Muscle layer of colon (tissue), 2 donors: ENCODE measurements around the gene BOLA2B.
A peak's percentile ranks its signal among the peaks of the same experiment; 100 is the strongest.
"Not testable (repeated sequence)": the region's sequence is repeated elsewhere in the genome, so short reads cannot be mapped to it uniquely, and the experiment has no call there.

ENCODE experiments used
- H3K27ac ChIP-seq: one replicate; pipeline ENCODE4 v1.7.0; 2013; ENCODE audit warnings: low read depth, mild to moderate bottlenecking, low read length, moderate library complexity
- H3K27me3 ChIP-seq, 2 donors: one replicate each; pipeline ENCODE4 v1.7.0; 2013; ENCODE audit warnings: low read length in 2 of 2, mild to moderate bottlenecking in 2 of 2; ENCODE audit not compliant: insufficient read depth in 2 of 2, control insufficient read depth in 1 of 2
- H3K36me3 ChIP-seq: one replicate; pipeline ENCODE4 v1.7.0; 2013; ENCODE audit warnings: mild to moderate bottlenecking, low read length; ENCODE audit not compliant: insufficient read depth
- H3K4me1 ChIP-seq: one replicate; pipeline ENCODE4 v1.7.0; 2013; ENCODE audit warnings: mild to moderate bottlenecking, low read length; ENCODE audit not compliant: insufficient read depth
- H3K4me3 ChIP-seq, 2 donors: one replicate each; pipeline ENCODE4 v1.7.0; 2013; ENCODE audit warnings: low read length in 2 of 2, low read depth in 1 of 2, mild to moderate bottlenecking in 1 of 2, moderate library complexity in 1 of 2
- H3K9ac ChIP-seq: one replicate; pipeline ENCODE4 v1.7.0; 2013; ENCODE audit warnings: low read length
- H3K9me3 ChIP-seq: one replicate; pipeline ENCODE4 v1.7.0; 2013; ENCODE audit warnings: mild to moderate bottlenecking, low read length
- donor health status: abdominal sarcoma.
- donor health status: Adenocarcinoma of cecum.

Gene BOLA2B

DNA sequence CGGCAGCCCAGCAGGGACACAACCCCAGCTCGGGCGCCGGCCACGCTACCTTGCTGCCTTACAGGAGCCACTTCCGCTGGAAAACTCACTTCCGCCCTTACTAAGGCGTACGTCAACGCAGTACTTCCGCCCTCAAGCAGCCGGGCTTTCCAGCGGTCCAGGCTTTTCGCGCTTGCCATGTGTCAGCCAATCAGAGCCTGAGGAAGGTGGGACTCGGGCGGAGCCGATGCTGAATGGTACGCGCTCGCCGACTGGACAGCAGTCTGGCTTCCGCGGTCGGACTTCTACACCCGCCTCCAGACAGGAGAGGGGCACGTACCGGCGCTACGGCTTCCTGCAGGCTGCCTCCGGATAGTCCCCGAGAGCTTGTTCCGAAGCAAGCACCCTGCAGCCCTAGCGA is at the start of gene BOLA2B, which contains the start of gene SLX1A:
Gene BOLA2B (minus strand): TSS at position 52 of the 400 bp plus-strand sequence. CDS start 71 bp downstream, outside the sequence.
Gene SLX1A (plus strand): TSS at position 261 of the 400 bp plus-strand sequence. CDS start 210 bp downstream, outside the sequence.
- H3K27ac ChIP-seq, H3K27me3 ChIP-seq, H3K36me3 ChIP-seq, H3K9ac ChIP-seq, H3K4me1 ChIP-seq, H3K9me3 ChIP-seq, H3K4me3 ChIP-seq: not testable (repeated sequence)

GRCh38 chr16:30217082-30217481 is 23.6 kb upstream of the BOLA2B start:
- H3K9ac ChIP-seq, H3K27ac ChIP-seq, H3K27me3 ChIP-seq, H3K36me3 ChIP-seq, H3K4me1 ChIP-seq, H3K9me3 ChIP-seq, H3K4me3 ChIP-seq: not testable (repeated sequence)

DNA sequence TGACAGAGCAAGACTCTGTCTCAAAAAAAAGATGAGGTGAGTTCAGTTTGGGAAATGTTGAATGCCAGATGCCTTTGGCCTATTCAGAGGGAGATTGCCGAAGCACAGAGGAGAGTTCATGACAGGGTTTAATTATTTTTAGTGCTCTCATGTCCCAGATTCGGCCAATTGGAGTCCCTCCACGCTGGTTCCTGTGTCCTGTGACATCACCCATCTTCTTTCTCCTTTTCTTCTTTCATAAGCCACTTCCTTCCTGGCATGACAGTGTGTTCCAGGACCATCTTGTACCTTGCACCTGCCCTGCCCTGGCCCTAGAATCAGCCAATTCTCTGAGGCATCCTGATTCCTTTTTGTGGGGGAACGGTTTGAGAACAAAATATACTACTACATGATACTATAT is 17.9 kb upstream of the BOLA2B start:
- not testable (repeated sequence) for H3K27ac ChIP-seq, H3K36me3 ChIP-seq, H3K4me3 ChIP-seq, H3K9ac ChIP-seq, H3K4me1 ChIP-seq, H3K9me3 ChIP-seq, H3K27me3 ChIP-seq

DNA sequence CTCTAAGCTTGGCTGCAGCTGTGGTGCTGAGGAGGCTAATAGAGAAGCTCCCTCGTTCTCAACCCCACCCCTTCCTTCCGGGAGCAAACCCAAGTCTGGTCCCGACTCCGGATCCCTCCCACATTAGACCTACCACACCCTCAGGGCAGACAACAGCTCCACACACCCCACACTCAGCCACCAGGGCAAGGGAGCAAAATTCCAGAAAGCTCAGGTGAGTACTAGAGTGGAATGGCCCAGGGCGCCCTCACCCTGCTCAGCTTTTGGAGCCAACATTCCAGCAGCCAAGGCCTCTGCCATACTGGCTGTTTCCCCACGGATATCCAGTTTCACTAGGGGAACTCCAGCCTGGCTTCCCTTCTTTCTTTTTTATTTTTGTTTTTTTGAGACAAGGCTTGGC is 15.6 kb upstream of the BOLA2B start:
- H3K36me3 ChIP-seq, H3K4me1 ChIP-seq, H3K27me3 ChIP-seq, H3K27ac ChIP-seq, H3K9me3 ChIP-seq, H3K4me3 ChIP-seq, H3K9ac ChIP-seq: not testable (repeated sequence)

DNA sequence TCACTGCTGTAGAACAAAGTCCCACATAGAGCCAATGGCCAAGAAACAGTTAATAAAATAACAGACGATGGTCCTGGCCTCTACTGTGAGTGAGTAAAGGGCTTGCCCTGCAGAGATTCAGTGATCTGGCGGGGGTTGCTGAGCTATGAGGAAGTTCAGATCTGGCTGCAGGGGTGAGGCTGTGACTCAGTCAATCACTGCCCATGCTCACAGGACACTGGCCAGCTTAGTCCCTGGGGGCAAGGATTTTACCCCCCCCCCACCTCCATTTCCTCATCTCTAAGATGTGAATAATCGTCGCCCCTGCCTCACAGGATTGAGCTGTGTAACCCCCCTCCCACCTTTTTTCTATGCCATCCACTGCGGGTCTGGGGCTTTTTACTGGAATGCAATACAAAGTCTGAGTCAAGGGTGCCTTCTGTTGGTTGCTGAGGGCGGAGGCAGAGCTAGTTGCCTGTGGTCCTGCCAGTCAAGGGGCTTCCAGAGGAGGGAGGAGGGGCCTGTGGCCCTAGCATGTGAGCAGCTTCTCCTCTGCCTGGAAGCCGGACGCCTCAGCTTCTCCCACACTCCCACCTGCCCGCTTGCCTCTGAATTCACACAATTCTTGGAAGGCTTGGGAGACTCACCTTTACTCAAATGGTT is 13.7 kb upstream of the BOLA2B start:
- H3K4me1 ChIP-seq, H3K9ac ChIP-seq, H3K4me3 ChIP-seq, H3K36me3 ChIP-seq, H3K9me3 ChIP-seq, H3K27me3 ChIP-seq, H3K27ac ChIP-seq: not testable (repeated sequence)

DNA sequence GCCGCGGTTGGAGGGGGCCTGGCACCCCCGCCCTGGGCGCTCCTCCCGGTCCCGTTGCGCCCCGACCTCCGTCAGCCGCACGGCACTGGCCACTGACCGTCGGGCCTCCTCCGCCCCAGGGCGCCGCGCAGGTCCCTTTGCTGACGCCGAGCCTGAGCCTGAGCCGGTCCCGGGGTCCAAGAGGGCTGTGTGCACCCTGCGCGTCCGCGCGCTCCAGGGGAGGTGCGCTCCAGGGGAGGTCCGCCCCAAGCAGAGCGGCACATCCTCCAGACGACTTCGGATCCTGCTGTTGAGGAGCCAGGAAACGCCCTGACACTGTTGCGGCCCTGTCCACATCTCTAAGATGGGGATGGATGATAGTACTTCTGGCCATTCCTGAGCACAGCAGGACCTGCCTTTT is 12.8 kb upstream of the BOLA2B start:
- H3K36me3 ChIP-seq, H3K4me1 ChIP-seq, H3K9ac ChIP-seq, H3K27ac ChIP-seq, H3K9me3 ChIP-seq, H3K27me3 ChIP-seq: not testable (repeated sequence)
- H3K4me3 ChIP-seq: peak overlapping the region in 1 of 2 donors; percentile 42

DNA sequence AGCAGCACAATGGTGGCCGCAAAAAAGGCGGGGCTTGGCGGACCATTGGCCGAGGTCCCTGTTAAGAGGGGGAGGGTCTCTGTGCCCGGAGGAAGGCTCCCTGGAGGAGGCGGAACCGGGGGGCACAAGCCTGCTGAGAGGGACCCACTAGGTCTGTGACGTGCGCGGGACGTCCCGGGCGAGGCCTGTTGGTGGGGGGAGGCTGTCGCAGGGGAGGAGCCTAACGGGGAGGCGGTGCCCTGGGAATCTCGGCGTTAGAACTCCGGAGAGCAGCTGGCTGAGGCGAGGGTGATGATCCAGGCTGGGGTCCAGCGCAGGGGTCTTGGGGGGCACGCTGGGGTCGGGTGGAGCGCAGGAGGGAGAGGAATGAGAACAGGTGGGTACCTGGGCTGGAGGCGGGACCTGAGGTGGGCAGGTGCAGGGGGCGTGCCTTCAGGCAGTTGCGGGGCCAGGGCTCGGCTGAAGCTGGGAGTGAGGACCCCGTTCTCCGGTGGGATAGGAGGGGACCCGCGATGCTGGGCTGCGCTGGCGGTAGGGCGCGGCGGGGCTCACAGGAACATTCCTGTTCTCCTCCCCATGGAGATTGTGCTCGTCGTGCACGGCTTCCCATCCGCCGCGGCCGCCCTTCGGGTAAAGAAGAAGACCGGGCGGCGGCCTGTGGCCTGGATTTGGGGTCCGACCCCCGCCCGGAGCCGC is 12.2 kb upstream of the BOLA2B start:
- H3K9ac ChIP-seq, H3K27me3 ChIP-seq, H3K36me3 ChIP-seq, H3K4me1 ChIP-seq, H3K27ac ChIP-seq, H3K9me3 ChIP-seq: not testable (repeated sequence)
- peak overlapping the region in 1 of 2 donors; percentile 42 for H3K4me3 ChIP-seq

- not testable (repeated sequence) for H3K9ac ChIP-seq, H3K27ac ChIP-seq, H3K4me3 ChIP-seq, H3K27me3 ChIP-seq, H3K9me3 ChIP-seq, H3K4me1 ChIP-seq, H3K36me3 ChIP-seq
Observed at GRCh38 chr16:30199608-30200343, 6.3 kb upstream of the BOLA2B start.

DNA sequence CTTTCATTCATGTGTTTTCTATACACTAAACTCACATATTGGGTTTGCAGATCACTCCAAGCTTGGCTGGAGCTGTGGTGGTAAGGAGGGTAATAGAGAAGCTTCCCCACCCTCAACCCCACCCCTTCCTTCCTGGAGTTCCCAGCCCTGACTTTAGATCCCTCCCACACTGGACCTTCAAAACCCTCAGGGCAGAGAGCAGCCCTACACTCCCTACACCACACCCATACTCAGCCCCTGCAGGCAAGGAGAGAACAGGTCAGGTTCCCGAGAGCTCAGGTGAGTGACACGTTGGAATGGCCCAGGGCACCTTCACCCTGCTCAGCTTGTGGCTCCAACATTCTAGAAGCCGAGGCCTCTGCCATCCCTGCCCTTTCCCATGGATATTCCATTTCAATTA is 5.6 kb upstream of the BOLA2B start, which contains the start of gene SULT1A3:
Gene SULT1A3 (plus strand): TSS at position 207 of the 400 bp plus-strand sequence. CDS start 1,474 bp downstream, outside the sequence.
- H3K36me3 ChIP-seq, H3K27me3 ChIP-seq, H3K4me3 ChIP-seq: not testable (repeated sequence)

DNA sequence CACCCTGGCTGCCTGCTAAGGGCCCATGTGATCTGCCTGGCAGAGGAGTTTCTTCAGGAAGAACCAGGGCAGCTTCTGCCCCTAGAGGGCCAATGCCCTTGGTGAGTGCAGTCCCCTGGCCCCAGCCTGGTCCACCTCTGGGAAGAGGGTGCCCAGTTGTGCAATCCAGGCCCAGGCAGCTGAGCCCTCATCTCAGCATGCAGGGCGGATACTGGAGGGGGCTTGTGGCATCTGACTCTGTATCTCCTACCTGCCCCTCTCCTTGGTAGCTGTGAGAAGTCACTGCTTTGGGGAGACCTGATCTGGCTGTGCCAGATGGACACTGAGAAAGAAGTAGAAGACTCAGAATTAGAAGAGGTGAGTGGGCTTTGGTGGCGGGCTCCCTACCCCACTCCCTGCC is 3.5 kb upstream of the BOLA2B start:
- H3K4me3 ChIP-seq, H3K27ac ChIP-seq, H3K36me3 ChIP-seq, H3K4me1 ChIP-seq, H3K9me3 ChIP-seq, H3K9ac ChIP-seq, H3K27me3 ChIP-seq: not testable (repeated sequence)

More for the DNA sequence above, 5.6 kb upstream of the BOLA2B start, which contains the start of gene SULT1A3:
- not testable (repeated sequence) for H3K9ac ChIP-seq, H3K4me1 ChIP-seq, H3K9me3 ChIP-seq, H3K27ac ChIP-seq

DNA sequence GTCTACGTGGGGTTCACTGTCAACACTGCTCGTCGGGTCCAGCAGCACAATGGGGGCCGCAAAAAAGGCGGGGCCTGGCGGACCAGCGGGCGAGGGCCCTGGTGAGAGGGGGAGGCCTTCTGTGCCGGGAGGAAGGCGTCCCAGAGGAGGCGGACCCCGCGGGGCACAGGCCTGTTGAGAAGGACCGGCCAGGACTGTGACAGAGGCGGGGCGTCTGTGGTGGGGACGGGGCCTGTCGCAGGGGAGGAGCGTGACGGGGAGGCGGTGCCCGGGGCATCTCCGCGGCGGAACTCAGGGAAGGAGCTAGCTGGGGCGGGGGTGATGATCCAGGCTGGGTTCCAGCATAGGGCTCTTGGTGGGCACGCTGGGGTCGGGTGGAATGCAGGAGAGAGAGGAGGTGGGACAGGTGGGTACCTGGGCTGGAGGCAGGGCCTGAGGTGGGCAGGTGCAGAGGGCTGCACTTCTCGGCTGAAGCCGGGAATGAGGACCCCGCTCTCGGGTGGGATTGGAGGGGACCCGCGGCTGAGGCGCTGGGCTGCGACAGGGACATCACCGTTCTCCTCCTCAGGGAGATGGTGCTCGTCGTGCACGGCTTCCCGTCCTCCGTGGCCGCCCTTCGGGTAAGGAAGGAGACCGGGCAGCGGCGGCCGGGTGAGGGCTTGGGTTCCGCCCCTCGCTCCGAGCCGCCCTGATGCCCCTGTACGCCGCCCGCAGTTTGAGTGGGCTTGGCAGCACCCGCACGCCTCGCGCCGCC is 883 bp upstream of the BOLA2B start:
- H3K9me3 ChIP-seq, H3K9ac ChIP-seq, H3K36me3 ChIP-seq, H3K4me1 ChIP-seq, H3K27ac ChIP-seq, H3K27me3 ChIP-seq, H3K4me3 ChIP-seq: not testable (repeated sequence)
